Left renal pelvis (tissue), 4 donors: ENCODE results near the gene PDCD11. TPM values are rescaled to one million over a fixed set of nuclear protein-coding genes. Genes with fewer than 3 reads are reported as not detected.
A peak's percentile ranks its signal among the peaks of the same experiment; 100 is the strongest.
"Not testable (repeated sequence)": the region's sequence is repeated elsewhere in the genome, so short reads cannot be mapped to it uniquely, and the experiment has no call there.

Experiments
- DNase-seq, 4 donors: peaks; one replicate each; pipeline ENCODE4 v3.0.0-alpha.2; 2013; ENCODE audit warnings: low read depth in 4 of 4, low spot score in 3 of 4
- polyA plus RNA-seq, 4 donors: library from polyadenylated mRNA; unstranded; fragments of 120-200 nt; gene quantifications; one replicate each; pipeline ENCODE4 v1.2.1, GENCODE V29; 2013; ENCODE audit not compliant: insufficient read length in 4 of 4

PDCD11 gene
- polyA plus RNA-seq, 4 donors = 24.6 to 38.4 (median 35.0) TPM

GRCh38 chr10:103416436-103417147 is 20.2 kb downstream of the PDCD11 start:
- peak; percentile 29 to 58 (median 39) for DNase-seq

- not testable (repeated sequence) for DNase-seq
Measured at GRCh38 chr10:103417148-103417469, 20.7 kb downstream of the PDCD11 start.

- DNase-seq = no peak
Measured at GRCh38 chr10:103417601-103418000, 21.2 kb downstream of the PDCD11 start.

GRCh38 chr10:103419101-103419500 is 22.7 kb downstream of the PDCD11 start:
- no peak for DNase-seq

GRCh38 chr10:103423748-103424147 is 27.3 kb downstream of the PDCD11 start:
- no peak for DNase-seq

GRCh38 chr10:103427866-103428265 is 31.4 kb downstream of the PDCD11 start:
- DNase-seq = no peak

GRCh38 chr10:103428989-103429643 is 32.7 kb downstream of the PDCD11 start:
- no peak for DNase-seq

- DNase-seq = no peak
Measured at GRCh38 chr10:103429647-103430046, 33.2 kb downstream of the PDCD11 start.

- no peak for DNase-seq
Measured at GRCh38 chr10:103431902-103432301, 35.5 kb downstream of the PDCD11 start.

- DNase-seq = no peak
Measured at GRCh38 chr10:103433858-103434257, 37.4 kb downstream of the PDCD11 start.

- no peak for DNase-seq
Measured at GRCh38 chr10:103439776-103440175, 43.4 kb downstream of the PDCD11 start.

GRCh38 chr10:103440416-103440815 is 44.0 kb downstream of the PDCD11 start:
- no peak for DNase-seq

GRCh38 chr10:103441206-103441605 is 44.8 kb downstream of the PDCD11 start:
- no peak for DNase-seq

- DNase-seq = no peak
Measured at GRCh38 chr10:103441611-103442010, 45.2 kb downstream of the PDCD11 start.

GRCh38 chr10:103442031-103442461 is 45.6 kb downstream of the PDCD11 start:
- DNase-seq = no peak

GRCh38 chr10:103443475-103444185 is 47.2 kb downstream of the PDCD11 start:
- no peak for DNase-seq

GRCh38 chr10:103444478-103444877 is 48.1 kb downstream of the PDCD11 start:
- no peak for DNase-seq

- DNase-seq = no peak
Measured at GRCh38 chr10:103445366-103445765, 48.9 kb downstream of the PDCD11 start.

- DNase-seq = no peak
Measured at GRCh38 chr10:103445767-103446567, 49.5 kb downstream of the PDCD11 start.

GRCh38 chr10:103447187-103447586 is 50.8 kb downstream of the PDCD11 start:
- no peak for DNase-seq

GRCh38 chr10:103448746-103449145 is 52.3 kb downstream of the PDCD11 start:
- no peak for DNase-seq
